A673 (cell line): ENCODE results near the gene ZNF281.

ENCODE experiments used
- CTCF ChIP-seq: fragments of 300-800, 200-600 bp; sonication (generic); conservative IDR thresholded peaks from 2 replicates; pipeline ENCODE4 v1.5.1; 2017; ENCODE audit warnings: low read depth, mild to moderate bottlenecking, antibody characterized with exemption, low read length, moderate library complexity, mixed read lengths
- EZH2 ChIP-seq: fragments of 200-600 bp; sonication (generic); IDR thresholded peaks from 2 replicates; pipeline ENCODE4 v1.6.1; 2017; ENCODE audit warnings: borderline replicate concordance, low read depth, mild to moderate bottlenecking, mixed read lengths, antibody characterized with exemption, low read length; ENCODE audit not compliant: poor library complexity, severe bottlenecking

GRCh38 chr1:200423235-200423634, 13.4 kb upstream of the ZNF281 start:
- TF ChIP-seq CTCF (no peak), EZH2 (no peak)
